T-helper 17 cell (primary cell): ENCODE data around the gene ELFN1. TPM values are rescaled to one million over a fixed set of nuclear protein-coding genes. Genes with fewer than 3 reads are reported as not detected.

Experiments
- ATAC-seq: fragments of 150-1000 bp; cut with Tn5 transposase; 2 replicates; pipeline ENCODE4 v1.10.0; 2021; ENCODE audit warnings: mild to moderate bottlenecking, moderate library complexity
- DNase-seq, 3 donors: peaks; one replicate each; pipeline versions ENCODE4 v3.0.0 to v3.0.0-alpha.2; 2020 to 2021
- H3K9me3 ChIP-seq: one replicate; pipeline ENCODE4 v1.7.0; 2013; ENCODE audit warnings: low read length, mild to moderate bottlenecking; ENCODE audit not compliant: control insufficient read depth, poor library complexity, severe bottlenecking
- H3K27ac Mint-ChIP-seq: one replicate; pipeline ENCODE4 v1.8.0; 2022; ENCODE audit warnings: mild to moderate bottlenecking, moderate library complexity, mixed read lengths
- H3K27me3 Mint-ChIP-seq: one replicate; pipeline ENCODE4 v1.8.0; 2022; ENCODE audit warnings: mixed read lengths
- H3K36me3 Mint-ChIP-seq: one replicate; pipeline ENCODE4 v1.8.0; 2022; ENCODE audit warnings: low read depth, mixed read lengths
- H3K4me1 Mint-ChIP-seq: one replicate; pipeline ENCODE4 v1.8.0; 2022; ENCODE audit warnings: mild to moderate bottlenecking, mixed read lengths
- H3K4me3 Mint-ChIP-seq: one replicate; pipeline ENCODE4 v1.8.0; 2022; ENCODE audit warnings: mild to moderate bottlenecking, moderate library complexity, mixed read lengths
- total RNA-seq, 4 donors: library from RNA in 2 of 4; stranded (reverse) in 2 of 4; gene quantifications; one replicate each; pipeline ENCODE4 v1.2.3 and lab custom pipeline; 2022 to 2026

ELFN1 gene
- total RNA-seq, 2 donors from 2014 or later = not detected

- Mint-ChIP-seq H3K4me1 (peaks cover 3% of the 10 kb centered on the region), H3K27ac (peak overlapping the region; percentile 66), H3K4me3 (no peak overlapping the region), H3K27me3 (peaks cover 54% of the 10 kb centered on the region), H3K36me3 (no peaks in the 10 kb centered on the region)
- ATAC-seq = no peak
- H3K9me3 ChIP-seq = no peaks in the 10 kb centered on the region
- no peak for DNase-seq
Observed at GRCh38 chr7:1733908-1734730, 64.0 kb downstream of the ELFN1 start.

- no peaks in the 10 kb centered on the region for H3K9me3 ChIP-seq
- Mint-ChIP-seq H3K27ac (no peak overlapping the region), H3K4me3 (no peak overlapping the region), H3K27me3 (peaks cover 60% of the 10 kb centered on the region), H3K36me3 (no peaks in the 10 kb centered on the region), H3K4me1 (peaks cover 5% of the 10 kb centered on the region)
- ATAC-seq (no peak), DNase-seq (no peak)
Observed at GRCh38 chr7:1735262-1735661, 65.2 kb downstream of the ELFN1 start.

DNA sequence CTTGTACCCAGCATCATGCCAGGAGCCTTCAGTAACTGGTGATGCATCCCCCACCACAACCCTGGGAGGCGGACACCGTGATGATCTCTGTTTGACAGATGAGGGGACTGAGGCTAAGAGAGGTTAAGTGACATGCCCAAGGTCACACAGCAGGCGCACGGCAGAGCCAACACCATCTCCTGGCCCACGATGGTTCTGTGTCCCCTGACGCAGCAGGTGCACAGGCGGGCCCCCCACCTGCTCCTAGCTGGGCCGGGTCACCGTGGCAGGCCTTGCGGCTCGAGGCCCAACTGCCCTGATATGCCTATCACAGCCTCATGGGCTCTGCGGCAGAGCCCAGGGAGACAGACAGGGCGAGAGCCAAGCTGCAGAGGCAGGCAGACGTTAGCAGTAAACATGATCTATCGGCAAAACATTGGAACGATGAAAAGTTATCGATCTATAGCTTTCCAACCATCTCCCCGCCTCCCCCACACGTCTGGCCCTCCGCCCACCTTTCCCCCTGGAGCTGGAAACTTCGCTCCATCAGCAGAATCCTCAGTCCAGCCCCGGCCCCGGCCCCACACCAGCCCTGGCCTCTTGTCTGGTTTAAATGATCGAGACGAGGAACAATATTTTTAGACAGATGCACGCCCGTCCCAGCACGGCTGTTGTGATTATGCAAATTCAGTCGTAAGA lies 65.9 kb downstream of the ELFN1 start:
- no peaks in the 10 kb centered on the region for H3K9me3 ChIP-seq
- Mint-ChIP-seq H3K27me3 (peaks cover 59% of the 10 kb centered on the region), H3K4me3 (no peak overlapping the region), H3K4me1 (peaks cover 5% of the 10 kb centered on the region), H3K27ac (no peak overlapping the region), H3K36me3 (no peaks in the 10 kb centered on the region)
- no peak for ATAC-seq
- DNase-seq = no peak

- H3K36me3 Mint-ChIP-seq = no peaks in the 10 kb centered on the region
- H3K27me3 Mint-ChIP-seq = peaks cover 55% of the 10 kb centered on the region
- no peak overlapping the region for H3K27ac Mint-ChIP-seq
- no peaks in the 10 kb centered on the region for H3K9me3 ChIP-seq
- H3K4me1 Mint-ChIP-seq = peaks cover 5% of the 10 kb centered on the region
- ATAC-seq (no peak), DNase-seq (no peak)
- no peak overlapping the region for H3K4me3 Mint-ChIP-seq
Observed at GRCh38 chr7:1736484-1736817, 66.4 kb downstream of the ELFN1 start.

GRCh38 chr7:1736830-1737229 lies 66.8 kb downstream of the ELFN1 start:
- no peak for ATAC-seq
- Mint-ChIP-seq H3K27ac (no peak overlapping the region), H3K27me3 (peaks cover 52% of the 10 kb centered on the region), H3K36me3 (no peaks in the 10 kb centered on the region), H3K4me1 (peaks cover 6% of the 10 kb centered on the region), H3K4me3 (no peak overlapping the region)
- H3K9me3 ChIP-seq = no peaks in the 10 kb centered on the region
- DNase-seq = no peak

DNA sequence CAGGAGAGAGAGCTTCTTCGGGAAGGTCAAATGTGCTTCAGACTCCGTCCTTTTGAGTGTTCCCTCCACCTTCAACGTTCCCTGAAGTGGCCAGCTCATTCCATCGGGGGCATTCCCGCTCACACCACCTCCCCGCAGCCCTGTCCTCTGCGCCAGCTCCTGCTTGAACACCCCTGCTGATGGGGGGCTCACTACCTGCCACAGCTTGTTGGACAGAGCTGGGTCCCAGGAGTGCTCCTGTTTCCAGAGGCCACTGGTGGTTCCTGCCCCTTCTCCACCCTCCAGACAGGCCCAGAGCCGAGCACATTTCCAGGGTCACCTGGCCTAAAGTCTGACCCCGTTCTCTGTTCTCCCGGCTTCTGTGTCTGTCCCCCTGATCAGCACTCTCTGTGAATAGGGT lies 67.4 kb downstream of the ELFN1 start:
- peaks cover 8% of the 10 kb centered on the region for H3K4me1 Mint-ChIP-seq
- no peak overlapping the region for H3K27ac Mint-ChIP-seq
- no peaks in the 10 kb centered on the region for H3K9me3 ChIP-seq
- H3K36me3 Mint-ChIP-seq = no peaks in the 10 kb centered on the region
- H3K27me3 Mint-ChIP-seq = peaks cover 45% of the 10 kb centered on the region
- no peak for DNase-seq
- ATAC-seq = no peak
- no peak overlapping the region for H3K4me3 Mint-ChIP-seq

GRCh38 chr7:1737956-1738355 lies 67.9 kb downstream of the ELFN1 start:
- no peaks in the 10 kb centered on the region for H3K36me3 Mint-ChIP-seq

GRCh38 chr7:1738511-1738910 lies 68.4 kb downstream of the ELFN1 start:
- peak overlapping the region; percentile 60 for H3K4me3 Mint-ChIP-seq
- DNase-seq (no peak), ATAC-seq (no peak)
- H3K27ac Mint-ChIP-seq = no peak overlapping the region
- H3K4me1 Mint-ChIP-seq = peaks cover 14% of the 10 kb centered on the region
- H3K9me3 ChIP-seq = no peaks in the 10 kb centered on the region
- no peaks in the 10 kb centered on the region for H3K36me3 Mint-ChIP-seq
- H3K27me3 Mint-ChIP-seq = peaks cover 35% of the 10 kb centered on the region

More at GRCh38 chr7:1737956-1738355, 67.9 kb downstream of the ELFN1 start:
- no peaks in the 10 kb centered on the region for H3K9me3 ChIP-seq
- Mint-ChIP-seq H3K4me3 (peak overlapping the region; percentile 60), H3K4me1 (peaks cover 12% of the 10 kb centered on the region), H3K27me3 (peaks cover 41% of the 10 kb centered on the region), H3K27ac (no peak overlapping the region)
- DNase-seq (no peak), ATAC-seq (no peak)

GRCh38 chr7:1738956-1739355 lies 68.9 kb downstream of the ELFN1 start:
- Mint-ChIP-seq H3K36me3 (no peaks in the 10 kb centered on the region), H3K4me3 (no peak overlapping the region), H3K27me3 (peaks cover 31% of the 10 kb centered on the region), H3K27ac (no peak overlapping the region), H3K4me1 (peaks cover 14% of the 10 kb centered on the region)
- no peaks in the 10 kb centered on the region for H3K9me3 ChIP-seq
- DNase-seq (no peak), ATAC-seq (no peak)

DNA sequence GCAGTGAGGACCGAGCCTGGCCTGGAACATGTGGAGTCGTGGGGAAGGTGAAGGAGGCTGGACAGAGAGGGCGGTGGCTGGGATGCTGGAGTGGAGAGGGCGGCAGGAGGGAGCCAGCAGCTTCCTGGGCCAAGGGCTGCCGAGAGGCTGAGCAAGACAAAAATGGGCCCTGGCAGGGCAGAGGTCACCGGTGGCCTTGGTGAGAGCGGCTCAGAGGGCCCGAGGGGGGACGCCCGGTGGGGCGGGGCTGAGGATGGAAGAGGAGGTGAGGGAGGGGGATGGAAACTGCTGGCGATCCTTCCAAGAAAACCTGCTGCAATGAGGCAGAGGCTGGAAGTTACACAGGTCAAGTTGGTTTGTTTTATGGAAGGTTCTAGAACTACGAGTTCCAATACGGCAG lies 69.5 kb downstream of the ELFN1 start:
- H3K9me3 ChIP-seq = no peaks in the 10 kb centered on the region
- DNase-seq (no peak), ATAC-seq (no peak)
- no peak overlapping the region for H3K27ac Mint-ChIP-seq
- no peak overlapping the region for H3K4me3 Mint-ChIP-seq
- H3K36me3 Mint-ChIP-seq = no peaks in the 10 kb centered on the region
- peaks cover 28% of the 10 kb centered on the region for H3K27me3 Mint-ChIP-seq
- peaks cover 14% of the 10 kb centered on the region for H3K4me1 Mint-ChIP-seq

DNA sequence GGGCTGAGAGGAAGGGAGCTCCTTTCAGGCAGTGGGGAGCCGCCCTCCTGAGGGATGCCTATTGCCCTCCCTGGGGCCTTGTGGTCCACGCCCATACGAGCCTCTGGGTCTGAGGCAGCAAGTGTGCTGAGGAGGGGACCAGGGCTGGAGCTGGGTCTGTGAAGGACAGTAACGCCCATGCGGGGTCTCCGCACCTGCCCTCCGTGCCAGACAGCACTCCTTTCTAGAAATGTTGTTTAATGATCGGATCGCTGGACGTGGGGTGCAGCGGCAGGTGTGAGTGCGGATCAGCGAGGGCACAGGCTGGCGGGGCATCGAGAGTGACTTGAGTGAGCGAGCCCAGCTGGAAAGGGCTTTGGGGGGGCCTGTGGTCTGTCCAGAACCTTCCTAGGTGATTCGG lies 70.1 kb downstream of the ELFN1 start:
- peaks cover 14% of the 10 kb centered on the region for H3K4me1 Mint-ChIP-seq
- no peaks in the 10 kb centered on the region for H3K36me3 Mint-ChIP-seq
- H3K27ac Mint-ChIP-seq = no peak overlapping the region

GRCh38 chr7:1741246-1741645 lies 71.2 kb downstream of the ELFN1 start:
- DNase-seq (no peak), ATAC-seq (no peak)
- H3K4me3 Mint-ChIP-seq = peak overlapping the region; percentile 55
- H3K27ac Mint-ChIP-seq = no peak overlapping the region
- no peaks in the 10 kb centered on the region for H3K9me3 ChIP-seq
- peaks cover 14% of the 10 kb centered on the region for H3K4me1 Mint-ChIP-seq
- H3K27me3 Mint-ChIP-seq = peaks cover 21% of the 10 kb centered on the region
- no peaks in the 10 kb centered on the region for H3K36me3 Mint-ChIP-seq

More for the DNA sequence above, 70.1 kb downstream of the ELFN1 start:
- no peaks in the 10 kb centered on the region for H3K9me3 ChIP-seq
- H3K4me3 Mint-ChIP-seq = peak overlapping the region; percentile 41
- ATAC-seq (no peak), DNase-seq (no peak)
- peaks cover 28% of the 10 kb centered on the region for H3K27me3 Mint-ChIP-seq

DNA sequence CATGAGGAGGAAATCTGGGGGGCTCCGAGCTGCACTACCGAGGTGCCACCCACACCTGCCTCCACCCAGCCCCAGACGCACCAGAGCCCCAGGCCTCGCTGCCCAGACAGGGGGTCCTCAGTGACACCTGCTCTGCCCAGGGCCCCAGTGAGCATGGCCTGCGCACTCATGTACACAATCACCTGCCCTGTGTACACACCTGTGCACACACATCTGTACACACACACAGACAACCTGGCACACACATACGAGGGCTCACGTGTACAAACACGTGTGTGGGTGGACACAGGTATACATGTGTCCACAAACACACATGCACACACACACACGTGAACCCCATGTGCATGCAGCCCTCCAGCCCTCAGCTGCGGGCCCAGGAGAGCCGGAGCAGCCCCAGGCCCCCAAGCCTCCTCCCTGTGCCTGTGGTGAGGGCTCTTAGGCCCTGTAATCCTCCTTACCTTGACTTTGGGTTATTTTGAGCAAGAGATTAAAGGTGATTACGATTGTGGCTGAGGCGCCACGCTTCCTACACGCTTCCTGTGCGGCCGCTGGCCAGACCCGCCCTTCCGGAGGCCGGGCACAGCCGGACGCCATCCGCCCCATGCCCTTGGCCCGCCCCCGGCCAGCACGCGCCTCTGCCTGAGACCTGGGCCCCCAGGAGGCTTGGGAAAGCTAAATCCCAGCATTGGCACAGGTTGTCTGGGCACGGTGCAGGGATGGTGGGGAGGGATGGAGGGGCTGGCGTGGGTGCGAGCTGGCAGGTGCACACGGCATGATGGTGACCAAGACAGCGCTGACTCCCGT lies 71.9 kb downstream of the ELFN1 start:
- ATAC-seq = peak; percentile 39
- peaks cover 14% of the 10 kb centered on the region for H3K4me1 Mint-ChIP-seq
- peak overlapping the region; percentile 11 for H3K27ac Mint-ChIP-seq
- DNase-seq = no peak
- no peaks in the 10 kb centered on the region for H3K36me3 Mint-ChIP-seq
- H3K27me3 Mint-ChIP-seq = peaks cover 19% of the 10 kb centered on the region
- peak overlapping the region; percentile 55 for H3K4me3 Mint-ChIP-seq
- no peaks in the 10 kb centered on the region for H3K9me3 ChIP-seq
